ENCODE results near the gene TCF4. TPM values are rescaled to one million over a fixed set of nuclear protein-coding genes. Genes with fewer than 3 reads are reported as not detected.

Gene TCF4
- total RNA-seq, 1 experiment from 2014 or later: 0.42 TPM

GRCh38 chr18:55252053-55252675 lies 335.8 kb downstream of the TCF4 start:
- Histone ChIP-seq H3K9ac (ENCODE audit: low read length) (no peak overlapping the region), H3K27me3 (ENCODE audit: insufficient read depth, low read length) (peaks cover 10% of the 10 kb centered on the region), H3K79me2 (ENCODE audit: insufficient read depth, low read length) (no peaks in the 10 kb centered on the region), H3K9me3 (ENCODE audit: control insufficient read depth in 1 of 2, insufficient read depth in 1 of 2, low read depth in 1 of 2, low read length in 2 of 2) (no peaks in the 10 kb centered on the region), H3K27ac (ENCODE audit: low read depth, low read length) (no peak overlapping the region), H2AFZ (ENCODE audit: low read depth, low read length, poor library complexity, severe bottlenecking) (no peak overlapping the region), H3K4me1 (ENCODE audit: control insufficient read depth in 1 of 2, insufficient read depth in 2 of 2, low read length in 2 of 2) (no peaks in the 10 kb centered on the region), H3K4me2 (ENCODE audit: low read length) (no peak overlapping the region), H3K36me3 (ENCODE audit: control insufficient read depth in 1 of 2, insufficient read depth in 2 of 2, low read length in 2 of 2) (no peaks in the 10 kb centered on the region), H3K9me2 (ENCODE audit: insufficient read depth) (no peaks in the 10 kb centered on the region), H4K20me1 (ENCODE audit: insufficient read depth) (no peaks in the 10 kb centered on the region; the same call in 1 of the 2 replicates), H3K4me3 (replicated peaks in 1 of 2; ENCODE audit: low read depth in 1 of 2, low read length in 2 of 2) (no peak overlapping the region)
- TF ChIP-seq ZFX (IDR thresholded peaks at IDR 0.05) (no peak), RAD21 (IDR thresholded peaks at IDR 0.05; ENCODE audit: low read depth) (no peak), SIN3A (IDR thresholded peaks at IDR 0.05; ENCODE audit: low read depth) (no peak), JUND (IDR thresholded peaks at IDR 0.05) (no peak), ZNF274 (IDR thresholded peaks at IDR 0.05; ENCODE audit: low read depth, low read length) (no peak), SP1 (IDR thresholded peaks at IDR 0.05; ENCODE audit: low read depth) (no peak), EZH2phosphoT487 (IDR thresholded peaks at IDR 0.05; ENCODE audit: borderline replicate concordance) (no peak), SRF (IDR thresholded peaks at IDR 0.05; ENCODE audit: low read depth) (no peak), POLR2A (IDR thresholded peaks at IDR 0.05; ENCODE audit: borderline replicate concordance, extremely low read depth, insufficient read depth, insufficient read length) (no peak), CTCF (IDR thresholded peaks at IDR 0.05 in 2 of 3, conservative IDR thresholded peaks at IDR 0.05 in 1 of 3; ENCODE audit: borderline replicate concordance in 1 of 3, insufficient read depth in 1 of 3, low read depth in 2 of 3, low read length in 2 of 3) (no peak), FOSL1 (IDR thresholded peaks at IDR 0.05; ENCODE audit: low read depth) (no peak), ELF1 (IDR thresholded peaks at IDR 0.05; ENCODE audit: borderline replicate concordance, low read depth) (no peak), CBX3 (IDR thresholded peaks at IDR 0.05; ENCODE audit: low read depth) (no peak), CEBPB (IDR thresholded peaks at IDR 0.05; ENCODE audit: low read depth) (no peak)
- intact Hi-C loops (cut with micrococcal nuclease): no loop called here
- CTCF ChIA-PET: no interaction called here
- ATAC-seq (no peak), DNase-seq (ENCODE audit: low read depth, low spot score) (no peak)
- BruUV-seq (replicated peaks): no TSS peak
- POLR2A ChIA-PET: no interaction called here
- RAD21 ChIA-PET (ENCODE audit: low non-redundant PET in 1 of 2, low total read pairs in 2 of 2, uncharacterized antibody in 2 of 2, unreplicated experiment in 2 of 2): no interaction called here
